HepG2 (cell line): ENCODE results near the gene SLC22A4. TPM values are rescaled to one million over a fixed set of nuclear protein-coding genes. Genes with fewer than 3 reads are reported as not detected.

ENCODE experiments used
- ATAD3A ChIP-seq: sonication (generic); formaldehyde crosslinking; IDR thresholded peaks from 2 replicates; pipeline ENCODE4 v1.4.0; 2020; ENCODE audit warnings: missing genetic modification reagents
- CBX2 ChIP-seq, 2 experiments: fragments of 200-600 bp in 1 of 2; sonication (generic); formaldehyde crosslinking in 1 of 2; IDR thresholded peaks; 2 replicates each; pipeline versions ENCODE4 v1.7.0 to v1.8.1; 2018 to 2022; ENCODE audit warnings: low read depth in 2 of 2, low read length in 1 of 2, mild to moderate bottlenecking in 1 of 2, missing genetic modification reagents in 1 of 2
- DMTF1 ChIP-seq: sonication (generic); formaldehyde crosslinking; IDR thresholded peaks from 2 replicates; pipeline ENCODE4 v1.4.0; 2020; ENCODE audit warnings: mild to moderate bottlenecking, missing genetic modification reagents
- GTF3A ChIP-seq: sonication (generic); formaldehyde crosslinking; conservative IDR thresholded peaks from 2 replicates; pipeline ENCODE4 v1.4.0; 2020; ENCODE audit warnings: mild to moderate bottlenecking, missing genetic modification reagents
- HMGA1 ChIP-seq: sonication (generic); formaldehyde crosslinking; conservative IDR thresholded peaks from 2 replicates; pipeline ENCODE4 v1.4.0; 2020; ENCODE audit warnings: missing genetic modification reagents
- IKZF1 ChIP-seq: fragments of 450-650 bp; IDR thresholded peaks from 2 replicates; pipeline ENCODE4 v1.7.1; 2016
- RFX3 ChIP-seq: IDR thresholded peaks from 2 replicates; pipeline ENCODE4 v1.6.1; 2016; ENCODE audit warnings: missing biosample characterization, missing genetic modification reagents
- SAFB2 ChIP-seq: sonication (generic); formaldehyde crosslinking; IDR thresholded peaks from 2 replicates; pipeline ENCODE4 v1.5.1; 2020; ENCODE audit warnings: missing genetic modification reagents, low read depth, mild to moderate bottlenecking, borderline replicate concordance
- SMYD3 ChIP-seq: sonication (generic); formaldehyde crosslinking; IDR thresholded peaks from 2 replicates; pipeline ENCODE4 v1.8.1; 2023; ENCODE audit warnings: mild to moderate bottlenecking, missing genetic modification reagents
- SNRNP70 ChIP-seq: fragments of 200-400 bp; formaldehyde crosslinking; IDR thresholded peaks from 2 replicates; pipeline ENCODE4 v1.6.1; 2017; ENCODE audit warnings: mild to moderate bottlenecking, low read depth, low read length, moderate library complexity
- SYNCRIP ChIP-seq: fragments of 200-400 bp; formaldehyde crosslinking; IDR thresholded peaks from 2 replicates; pipeline ENCODE4 v1.6.1; 2018; ENCODE audit warnings: mild to moderate bottlenecking, low read depth, low read length; ENCODE audit not compliant: insufficient read depth
- TAF1 ChIP-seq: sonication (generic); formaldehyde crosslinking; IDR thresholded peaks from 2 replicates; pipeline ENCODE4 v1.4.0; 2020; ENCODE audit warnings: missing genetic modification reagents
- ZBTB10 ChIP-seq: sonication (generic); formaldehyde crosslinking; IDR thresholded peaks from 2 replicates; pipeline ENCODE4 v1.4.0; 2020; ENCODE audit warnings: missing genetic modification reagents, borderline replicate concordance
- ZNF101 ChIP-seq: sonication (generic); formaldehyde crosslinking; IDR thresholded peaks from 2 replicates; pipeline ENCODE4 v1.4.0; 2020; ENCODE audit warnings: mild to moderate bottlenecking, low read depth, missing genetic modification reagents, borderline replicate concordance
- ZNF280B ChIP-seq: sonication (generic); formaldehyde crosslinking; IDR thresholded peaks from 2 replicates; pipeline ENCODE4 v1.5.0; 2020; ENCODE audit warnings: missing genetic modification reagents, mild to moderate bottlenecking, borderline replicate concordance
- ZNF292 ChIP-seq: sonication (generic); formaldehyde crosslinking; IDR thresholded peaks from 2 replicates; pipeline ENCODE4 v1.8.1; 2022; ENCODE audit warnings: mild to moderate bottlenecking, low read depth, missing genetic modification reagents, borderline replicate concordance
- ZNF562 ChIP-seq: sonication (generic); formaldehyde crosslinking; IDR thresholded peaks from 2 replicates; pipeline ENCODE4 v1.8.0; 2022; ENCODE audit warnings: missing genetic modification reagents, borderline replicate concordance
- ZNF639 ChIP-seq: conservative IDR thresholded peaks from 2 replicates; pipeline ENCODE4 v1.6.1; 2018; ENCODE audit warnings: missing genetic modification reagents
- polyA plus RNA-seq, 8 experiments: library from polyadenylated mRNA; depleted of rRNA in 3 of 8; stranded (reverse) in 7 of 8; unstranded in 1 of 8; fragments of >200 nt; fragmentation: Illumina TruSeq in 4 of 8; extraction: Trizol in 4 of 8; gene quantifications; 2 replicates each; pipeline versions ENCODE4 v1.2.1 to v1.2.3, GENCODE V29; 2011 to 2016; ENCODE audit warnings: low read depth in 4 of 8, missing spikeins in 1 of 8, mixed read lengths in 1 of 8; ENCODE audit not compliant: insufficient read depth in 1 of 8
- total RNA-seq, 5 experiments: library from RNA; depleted of rRNA; stranded (reverse); fragments of >200 nt; fragmentation: Illumina TruSeq; extraction: Trizol; gene quantifications; 2 replicates each; pipeline ENCODE4 v1.2.3, GENCODE V29; 2016; ENCODE audit warnings: low read depth in 1 of 5

SLC22A4 gene
- total and polyA plus RNA-seq, 2 of the 13 experiments (the other 11 are each of a cell fraction or from before 2014, with no cell fraction given), result 0.33 to 0.62 TPM

- no peak for TF ChIP-seq HMGA1 (CRISPR knock-in tag)
- no peak; the same call in 1 of the 2 replicates for TF ChIP-seq ZNF639
- no peak for TF ChIP-seq ZNF562 (CRISPR knock-in tag)
- no peak for TF ChIP-seq RFX3 (CRISPR knock-in tag)
- no peak for TF ChIP-seq CBX2 (IDR thresholded peaks at IDR 0.05; ENCODE audit: low read depth, low read length)
- no peak for TF ChIP-seq CBX2 (CRISPR knock-in tag; IDR thresholded peaks at IDR 0.05; ENCODE audit: low read depth)
- no peak for TF ChIP-seq ZBTB10 (CRISPR knock-in tag)
- no peak for TF ChIP-seq ATAD3A (CRISPR knock-in tag)
- TF ChIP-seq GTF3A (CRISPR knock-in tag), result no peak
- 0 out of 2 replicates have a peak, but pooled peaks have one; percentile 33 for TF ChIP-seq ZNF101
- no peak for TF ChIP-seq DMTF1 (CRISPR knock-in tag)
- TF ChIP-seq SYNCRIP, result no peak
- no peak for TF ChIP-seq SNRNP70
- TF ChIP-seq TAF1 (CRISPR knock-in tag), result peak; percentile 82
- peak; percentile 73 for TF ChIP-seq ZNF292 (CRISPR knock-in tag)
- peak; percentile 22; the same call in 1 of the 2 replicates for TF ChIP-seq SAFB2 (CRISPR knock-in tag)
- TF ChIP-seq SMYD3, result no peak
- peak; percentile 73; the same call in 1 of the 2 replicates for TF ChIP-seq ZNF280B
- TF ChIP-seq IKZF1, result no peak
These were observed 865 bp upstream of the SLC22A4 start (continued) for GRCh38 chr5:132293066-132293991.
